ENCODE measurements around the gene HCAR2.
"Not testable (repeated sequence)": the region's sequence is repeated elsewhere in the genome, so short reads cannot be mapped to it uniquely, and the experiment has no call there.

The HCAR2 gene

DNA sequence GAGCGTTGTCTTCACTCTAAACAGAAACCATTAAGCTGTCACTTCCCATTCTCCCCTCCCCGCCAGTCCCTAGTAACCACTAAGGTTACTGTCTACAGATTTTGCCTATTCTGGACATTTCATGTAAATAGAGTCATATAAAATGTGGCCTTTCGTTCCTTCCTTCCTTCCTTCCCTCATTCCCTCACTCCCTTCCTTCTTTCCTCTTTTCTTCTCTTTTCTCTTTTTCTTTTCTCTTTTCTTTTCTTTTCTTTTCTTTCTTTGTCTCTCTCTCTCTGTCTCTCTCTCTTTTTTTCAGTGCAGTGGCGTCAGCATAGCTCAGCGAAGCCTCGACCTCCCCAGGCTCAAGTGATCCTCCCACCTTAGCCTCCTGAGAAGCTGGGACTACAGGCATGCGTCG lies 37.8 kb downstream of the HCAR2 start:
- DNase-seq (ENCODE audit: low spot score), result no peak
- TF ChIP-seq, protein P1, sequence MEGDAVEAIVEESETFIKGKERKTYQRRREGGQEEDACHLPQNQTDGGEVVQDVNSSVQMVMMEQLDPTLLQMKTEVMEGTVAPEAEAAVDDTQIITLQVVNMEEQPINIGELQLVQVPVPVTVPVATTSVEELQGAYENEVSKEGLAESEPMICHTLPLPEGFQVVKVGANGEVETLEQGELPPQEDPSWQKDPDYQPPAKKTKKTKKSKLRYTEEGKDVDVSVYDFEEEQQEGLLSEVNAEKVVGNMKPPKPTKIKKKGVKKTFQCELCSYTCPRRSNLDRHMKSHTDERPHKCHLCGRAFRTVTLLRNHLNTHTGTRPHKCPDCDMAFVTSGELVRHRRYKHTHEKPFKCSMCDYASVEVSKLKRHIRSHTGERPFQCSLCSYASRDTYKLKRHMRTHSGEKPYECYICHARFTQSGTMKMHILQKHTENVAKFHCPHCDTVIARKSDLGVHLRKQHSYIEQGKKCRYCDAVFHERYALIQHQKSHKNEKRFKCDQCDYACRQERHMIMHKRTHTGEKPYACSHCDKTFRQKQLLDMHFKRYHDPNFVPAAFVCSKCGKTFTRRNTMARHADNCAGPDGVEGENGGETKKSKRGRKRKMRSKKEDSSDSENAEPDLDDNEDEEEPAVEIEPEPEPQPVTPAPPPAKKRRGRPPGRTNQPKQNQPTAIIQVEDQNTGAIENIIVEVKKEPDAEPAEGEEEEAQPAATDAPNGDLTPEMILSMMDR (IDR thresholded peaks at IDR 0.05; ENCODE audit: borderline replicate concordance, control extremely low read depth, extremely low read depth, insufficient read depth, missing control alignments), result no peak
- in situ Hi-C loops (cut with MboI; ENCODE audit: low sequenced_read_pairs, unreplicated experiment), result no loop called here

DNA sequence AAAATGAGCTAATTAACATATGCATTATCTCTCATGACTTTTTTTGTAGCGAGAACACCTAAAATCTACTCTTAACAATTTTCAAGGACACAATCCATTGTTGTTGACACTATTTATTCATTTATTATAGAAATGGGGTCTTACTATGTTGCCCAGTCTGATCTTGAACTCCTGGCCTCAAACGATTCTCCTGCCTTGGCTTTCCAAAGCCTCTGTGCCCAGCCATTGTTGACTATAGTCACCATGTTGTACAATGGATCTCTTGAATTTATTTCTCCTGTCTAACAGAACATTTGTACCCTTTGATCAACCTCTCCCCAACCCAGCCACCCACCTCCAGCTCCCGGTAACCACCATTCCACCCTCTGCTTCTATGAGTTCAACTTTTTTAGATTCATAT lies 41.2 kb downstream of the HCAR2 start:
- DNase-seq (ENCODE audit: low spot score), result no peak
- TF ChIP-seq, protein P1 (IDR thresholded peaks at IDR 0.05; ENCODE audit: borderline replicate concordance, control extremely low read depth, extremely low read depth, insufficient read depth, missing control alignments), result no peak
- in situ Hi-C loops (cut with MboI; ENCODE audit: low sequenced_read_pairs, unreplicated experiment), result no loop called here

DNA sequence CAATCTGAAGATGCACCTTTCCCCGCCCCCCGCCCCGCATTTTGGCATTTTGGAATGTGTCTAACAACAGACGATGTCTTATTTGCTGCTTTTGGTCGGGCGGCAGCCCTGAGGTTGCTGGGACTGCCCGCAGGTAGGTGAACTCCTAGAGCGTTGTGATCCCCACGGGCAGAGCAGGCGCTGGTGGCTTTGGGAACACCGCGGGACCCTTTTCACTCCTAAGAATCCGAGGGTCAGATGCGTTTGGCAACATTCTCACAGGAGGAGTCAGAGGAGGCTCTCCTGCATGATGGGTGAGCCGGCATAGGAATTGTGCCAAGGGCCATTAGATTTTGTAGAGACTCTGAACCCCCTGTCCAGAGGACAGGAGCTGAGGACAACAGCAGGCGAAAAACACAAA lies 41.9 kb downstream of the HCAR2 start:
- in situ Hi-C loops (cut with MboI; ENCODE audit: low sequenced_read_pairs, unreplicated experiment), result no loop called here
- TF ChIP-seq, protein P1 (IDR thresholded peaks at IDR 0.05; ENCODE audit: borderline replicate concordance, control extremely low read depth, extremely low read depth, insufficient read depth, missing control alignments), result no peak
- no peak for DNase-seq (ENCODE audit: low spot score)

DNA sequence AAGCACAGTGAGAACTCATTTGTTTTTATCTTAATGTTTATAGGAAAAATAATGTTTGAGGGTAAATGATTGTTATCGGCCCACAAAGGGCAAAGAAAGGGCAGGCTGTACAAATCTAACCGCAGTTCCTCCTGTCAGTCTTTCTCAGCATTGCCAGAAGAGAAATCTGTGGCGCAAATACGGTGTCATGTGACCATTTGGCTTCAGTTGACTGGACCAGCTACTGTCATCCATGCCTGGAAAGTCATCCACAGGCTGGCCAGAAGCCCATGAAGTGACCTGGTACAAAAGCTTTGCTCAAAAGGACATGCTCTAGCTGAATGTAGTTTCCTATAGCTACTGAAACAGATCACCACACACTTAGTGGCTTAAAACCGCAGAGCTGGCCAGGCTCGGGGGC lies 43.6 kb downstream of the HCAR2 start:
- no peak for DNase-seq (ENCODE audit: low spot score)
- in situ Hi-C loops (cut with MboI; ENCODE audit: low sequenced_read_pairs, unreplicated experiment), result no loop called here
- TF ChIP-seq, protein P1 (IDR thresholded peaks at IDR 0.05; ENCODE audit: borderline replicate concordance, control extremely low read depth, extremely low read depth, insufficient read depth, missing control alignments), result no peak

DNA sequence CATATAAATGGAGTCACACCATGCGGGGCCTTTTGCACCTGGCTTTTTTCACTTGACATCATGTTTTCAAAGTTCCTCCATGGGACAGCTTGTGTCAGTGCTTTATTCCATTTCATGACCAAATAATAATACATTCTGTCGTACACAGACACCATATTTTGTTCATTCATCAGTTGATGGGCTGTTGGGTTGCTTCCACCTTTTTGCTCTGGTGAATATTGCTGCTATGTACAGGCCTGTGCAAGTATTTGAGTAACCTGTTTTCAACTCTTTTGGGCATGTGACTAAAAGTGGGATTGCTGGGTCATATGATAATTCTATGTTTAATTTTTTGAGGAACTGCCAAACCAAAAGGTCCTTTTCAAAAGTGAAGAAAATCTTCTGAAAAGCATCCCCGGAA lies 46.9 kb downstream of the HCAR2 start:
- in situ Hi-C loops (cut with MboI; ENCODE audit: low sequenced_read_pairs, unreplicated experiment), result no loop called here
- no peak for DNase-seq (ENCODE audit: low spot score)
- TF ChIP-seq, protein P1 (IDR thresholded peaks at IDR 0.05; ENCODE audit: borderline replicate concordance, control extremely low read depth, extremely low read depth, insufficient read depth, missing control alignments), result no peak

DNA sequence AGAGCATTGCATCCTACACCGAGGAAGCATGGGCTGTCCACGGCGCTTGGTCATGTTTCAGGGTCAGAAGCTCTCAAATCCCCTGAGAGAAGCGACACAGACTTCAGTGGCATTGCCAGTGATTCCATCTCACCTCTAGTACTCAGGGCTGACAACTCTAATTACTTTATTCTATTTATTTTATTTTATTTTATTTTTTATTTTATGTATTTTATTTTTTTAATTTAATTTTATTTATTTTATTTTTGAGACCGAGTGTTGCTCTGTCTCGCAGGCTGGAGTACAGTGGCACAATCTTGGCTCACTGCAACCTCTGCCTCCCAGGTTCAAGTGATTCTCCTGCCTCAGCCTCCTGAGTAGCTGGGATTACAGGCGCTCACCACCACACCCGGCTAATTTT lies 49.9 kb downstream of the HCAR2 start:
- in situ Hi-C loops (cut with MboI; ENCODE audit: low sequenced_read_pairs, unreplicated experiment); DNase-seq (ENCODE audit: low spot score): not testable (repeated sequence)

DNA sequence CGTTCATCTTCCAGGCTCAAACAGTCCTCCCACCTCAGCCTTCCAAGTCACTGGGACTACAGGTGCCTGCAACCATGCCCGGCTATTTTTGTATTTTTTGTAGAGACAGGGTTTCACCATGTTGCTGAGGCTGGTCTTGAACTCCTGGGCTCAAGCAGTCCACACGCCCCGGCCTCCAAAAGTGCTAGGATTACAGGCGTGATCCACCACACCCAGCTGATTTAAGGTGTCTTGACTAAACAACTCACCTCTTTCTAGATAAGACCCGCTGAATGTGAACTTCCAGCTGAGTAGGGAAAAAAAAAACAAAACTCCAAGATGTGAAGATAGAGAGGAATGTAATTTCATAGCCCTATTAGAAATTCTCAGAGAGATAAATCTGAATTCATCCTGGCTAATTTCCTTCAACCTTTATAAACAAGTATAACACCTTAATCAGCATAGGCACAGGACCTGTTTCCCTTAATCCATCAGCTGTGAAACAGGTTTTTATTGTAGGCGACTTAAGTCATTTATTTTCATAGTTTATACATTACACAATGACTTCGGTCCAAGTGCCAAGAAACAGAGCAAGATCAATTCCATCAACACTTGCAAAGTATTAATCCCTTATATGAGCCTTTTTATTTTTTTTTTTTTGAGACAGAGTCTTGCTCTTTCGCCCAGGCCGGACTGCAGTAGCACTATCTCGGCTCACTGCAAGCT lies 51.5 kb downstream of the HCAR2 start:
- TF ChIP-seq, protein P1 (IDR thresholded peaks at IDR 0.05; ENCODE audit: borderline replicate concordance, control extremely low read depth, extremely low read depth, insufficient read depth, missing control alignments), result no peak
- no peak for DNase-seq (ENCODE audit: low spot score)
- in situ Hi-C loops (cut with MboI; ENCODE audit: low sequenced_read_pairs, unreplicated experiment), result no loop called here

Measured in GM13976 (cell line).